Hindlimb muscle (tissue), 1 donor: ENCODE results near the gene PPP1R1B. TPM values are rescaled to one million over a fixed set of nuclear protein-coding genes. Genes with fewer than 3 reads are reported as not detected.

ENCODE experiments used
- DNase-seq: peaks from one replicate; pipeline ENCODE4 v3.0.0-alpha.2; 2013
- polyA plus RNA-seq: library from polyadenylated mRNA; unstranded; fragments of 120-200 nt; gene quantifications from one replicate; pipeline ENCODE4 v1.2.1, GENCODE V29; 2013; ENCODE audit not compliant: insufficient read length

PPP1R1B gene
- polyA plus RNA-seq, 1 donor: 4.5 TPM

- no peak for DNase-seq
Measured at GRCh38 chr17:39653662-39654331, 27.0 kb downstream of the PPP1R1B start.

GRCh38 chr17:39655105-39655504, 28.4 kb downstream of the PPP1R1B start:
- no peak for DNase-seq

- no peak for DNase-seq
Measured at GRCh38 chr17:39658346-39658745, 31.6 kb downstream of the PPP1R1B start.

GRCh38 chr17:39658760-39659159, 32.0 kb downstream of the PPP1R1B start:
- DNase-seq: no peak

GRCh38 chr17:39659279-39660010, 32.7 kb downstream of the PPP1R1B start:
- no peak for DNase-seq

- DNase-seq: no peak
Measured at GRCh38 chr17:39660011-39660360, 33.2 kb downstream of the PPP1R1B start.

GRCh38 chr17:39660397-39661385, 33.9 kb downstream of the PPP1R1B start:
- DNase-seq: no peak

GRCh38 chr17:39661744-39662541, 35.2 kb downstream of the PPP1R1B start:
- no peak for DNase-seq

- no peak for DNase-seq
Measured at GRCh38 chr17:39662551-39663339, 36.0 kb downstream of the PPP1R1B start.

- DNase-seq: no peak
Measured at GRCh38 chr17:39663340-39663687, 36.6 kb downstream of the PPP1R1B start.

- no peak for DNase-seq
Measured at GRCh38 chr17:39663688-39664580, 37.2 kb downstream of the PPP1R1B start.

GRCh38 chr17:39664581-39665561, 38.1 kb downstream of the PPP1R1B start, which contains the start of gene TCAP:
Gene TCAP (plus strand): TSS chr17:39665349. CDS start chr17:39665360, 11 bp downstream.
- DNase-seq: no peak

GRCh38 chr17:39665642-39666224, 39.0 kb downstream of the PPP1R1B start:
- no peak for DNase-seq

- no peak for DNase-seq
Measured at GRCh38 chr17:39666231-39666600, 39.5 kb downstream of the PPP1R1B start.

GRCh38 chr17:39666601-39667261, 40.0 kb downstream of the PPP1R1B start:
- no peak for DNase-seq

- no peak for DNase-seq
Measured at GRCh38 chr17:39667262-39667944, 40.7 kb downstream of the PPP1R1B start.
